HG03378 (cell line): ENCODE measurements around the gene ATP6V1E1.

Experiments
- ATAC-seq: cut with Tn5 transposase; IDR thresholded peaks from one replicate; pipeline ENCODE4 v1.9.1; 2021; ENCODE audit warnings: mild to moderate bottlenecking, moderate library complexity; ENCODE audit not compliant: unreplicated experiment

Gene ATP6V1E1

GRCh38 chr22:17548756-17549035, 79.9 kb downstream of the ATP6V1E1 start:
- ATAC-seq = no peak

- ATAC-seq = no peak
Measured at GRCh38 chr22:17548010-17548755, 80.4 kb downstream of the ATP6V1E1 start.

GRCh38 chr22:17542452-17542851, 86.1 kb downstream of the ATP6V1E1 start:
- no peak for ATAC-seq
